Measurements from ENCODE around the gene S1PR5.
"Not testable (repeated sequence)": the region's sequence is repeated elsewhere in the genome, so short reads cannot be mapped to it uniquely, and the experiment has no call there.

The S1PR5 gene

DNA sequence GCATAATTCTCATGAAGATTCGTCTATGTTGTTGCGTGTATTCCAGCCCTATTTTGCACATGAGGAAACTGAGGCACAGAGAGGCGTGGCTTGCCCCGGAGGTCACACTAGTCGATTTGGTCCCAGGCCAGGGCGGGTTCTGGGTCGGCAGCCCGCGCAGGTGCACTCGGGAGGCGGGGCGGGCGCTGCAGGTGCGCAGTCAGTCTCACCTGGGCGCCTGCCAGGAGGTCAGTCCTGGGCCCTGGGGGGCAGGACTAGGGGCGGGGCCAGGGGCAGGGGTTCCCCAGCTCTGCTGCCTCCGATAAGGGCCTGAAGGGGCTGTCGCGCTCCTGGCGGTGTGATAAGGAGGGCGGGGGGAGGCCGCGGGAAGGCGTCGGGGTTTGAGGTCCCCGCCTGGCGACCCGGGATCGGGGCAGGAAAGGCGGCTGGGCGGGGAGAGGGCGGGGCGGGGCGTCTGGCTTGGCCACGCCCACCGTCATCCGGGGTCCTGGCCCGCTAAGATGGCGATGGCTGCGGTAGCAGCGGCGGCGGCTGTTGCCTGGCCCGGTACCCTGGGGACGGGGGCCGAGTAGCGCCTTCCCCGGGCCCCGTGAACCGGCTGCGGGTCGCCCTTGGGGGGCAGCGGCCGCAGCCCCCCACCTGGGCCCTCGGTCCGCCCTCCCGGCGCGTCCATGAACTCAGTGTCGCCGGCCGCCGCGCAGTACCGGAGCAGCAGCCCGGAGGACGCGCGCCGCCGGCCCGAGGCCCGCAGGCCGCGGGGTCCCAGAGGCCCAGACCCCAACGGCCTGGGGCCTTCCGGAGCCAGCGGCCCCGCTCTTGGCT, 26.4 kb upstream of the S1PR5 start, which contains the start of gene ATG4D:
ATG4D (plus strand) TSS at position 485 of the 822 bp plus-strand sequence; CDS start at position 672, 187 bp downstream.
- peak; percentile 35 for DNase-seq
- Histone ChIP-seq H3K4me3 (ENCODE audit: low read depth, low read length) (peak within 1 kb of the TSS; percentile 74), H3K27me3 (replicated peaks) (no peaks in the 10 kb centered on the region), H3K36me3 (replicated peaks) (peaks cover 7% of the 10 kb centered on the region), H3K27ac (peak within 1 kb of the TSS; percentile 65)
- in situ Hi-C loops (cut with HindIII; ENCODE audit: low pct_ligation_motif_present, low sequenced_read_pairs): no loop called here
- TF ChIP-seq, protein P1, sequence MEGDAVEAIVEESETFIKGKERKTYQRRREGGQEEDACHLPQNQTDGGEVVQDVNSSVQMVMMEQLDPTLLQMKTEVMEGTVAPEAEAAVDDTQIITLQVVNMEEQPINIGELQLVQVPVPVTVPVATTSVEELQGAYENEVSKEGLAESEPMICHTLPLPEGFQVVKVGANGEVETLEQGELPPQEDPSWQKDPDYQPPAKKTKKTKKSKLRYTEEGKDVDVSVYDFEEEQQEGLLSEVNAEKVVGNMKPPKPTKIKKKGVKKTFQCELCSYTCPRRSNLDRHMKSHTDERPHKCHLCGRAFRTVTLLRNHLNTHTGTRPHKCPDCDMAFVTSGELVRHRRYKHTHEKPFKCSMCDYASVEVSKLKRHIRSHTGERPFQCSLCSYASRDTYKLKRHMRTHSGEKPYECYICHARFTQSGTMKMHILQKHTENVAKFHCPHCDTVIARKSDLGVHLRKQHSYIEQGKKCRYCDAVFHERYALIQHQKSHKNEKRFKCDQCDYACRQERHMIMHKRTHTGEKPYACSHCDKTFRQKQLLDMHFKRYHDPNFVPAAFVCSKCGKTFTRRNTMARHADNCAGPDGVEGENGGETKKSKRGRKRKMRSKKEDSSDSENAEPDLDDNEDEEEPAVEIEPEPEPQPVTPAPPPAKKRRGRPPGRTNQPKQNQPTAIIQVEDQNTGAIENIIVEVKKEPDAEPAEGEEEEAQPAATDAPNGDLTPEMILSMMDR (IDR thresholded peaks at IDR 0.05; ENCODE audit: low read depth, low read length, missing control alignments): no peak

DNA sequence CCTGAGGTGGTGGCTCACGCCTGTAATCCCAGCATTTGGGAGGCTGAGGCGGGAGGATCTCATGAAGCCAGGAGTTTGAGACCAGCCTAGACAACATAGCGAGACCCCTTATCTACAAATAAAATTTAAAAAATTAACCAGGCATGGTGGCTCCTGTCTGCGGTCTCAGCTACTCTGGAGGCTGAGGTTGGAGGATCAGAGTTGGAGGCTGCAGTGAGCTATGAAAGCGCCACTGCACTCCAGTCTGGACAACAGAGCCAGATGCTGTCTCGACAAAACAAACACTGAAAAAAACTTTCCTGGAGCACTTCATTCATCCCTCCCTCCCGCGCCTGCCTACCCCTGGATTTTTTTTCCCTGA, 25.8 kb upstream of the S1PR5 start:
- TF ChIP-seq, protein P1 (IDR thresholded peaks at IDR 0.05; ENCODE audit: low read depth, low read length, missing control alignments): no peak

DNA sequence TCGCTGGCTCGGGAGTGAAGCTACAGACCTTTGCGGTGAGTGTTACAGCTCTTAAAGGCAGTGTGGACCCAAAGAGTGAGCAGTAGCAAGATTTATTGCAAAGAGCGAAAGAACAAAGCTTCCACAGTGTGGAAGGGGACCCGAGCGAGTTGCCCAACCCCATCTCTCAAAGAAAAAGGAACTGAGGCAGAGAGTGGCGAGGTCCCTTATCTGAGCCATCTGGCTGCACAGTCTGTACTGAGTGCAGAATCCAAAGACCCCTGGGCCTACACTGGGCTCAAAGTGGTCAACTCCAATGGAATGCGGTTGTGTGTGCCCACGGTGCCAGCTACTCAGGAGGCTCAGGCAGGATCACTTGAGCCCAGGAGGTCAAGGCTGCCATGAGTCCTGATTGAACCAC, 21.8 kb upstream of the S1PR5 start:
- H3K4me3 ChIP-seq (ENCODE audit: low read depth, low read length); H3K27me3 ChIP-seq (replicated peaks); DNase-seq; H3K36me3 ChIP-seq (replicated peaks); in situ Hi-C loops (cut with HindIII; ENCODE audit: low pct_ligation_motif_present, low sequenced_read_pairs); H3K27ac ChIP-seq: not testable (repeated sequence)

More for the DNA sequence above, 25.8 kb upstream of the S1PR5 start:
- no peak for DNase-seq
- in situ Hi-C loops (cut with HindIII; ENCODE audit: low pct_ligation_motif_present, low sequenced_read_pairs): no loop called here
- H3K4me3 ChIP-seq (ENCODE audit: low read depth, low read length): no peak overlapping the region
- H3K27ac ChIP-seq: no peak overlapping the region
- H3K36me3 ChIP-seq (replicated peaks): peaks cover 7% of the 10 kb centered on the region
- H3K27me3 ChIP-seq (replicated peaks): no peaks in the 10 kb centered on the region

DNA sequence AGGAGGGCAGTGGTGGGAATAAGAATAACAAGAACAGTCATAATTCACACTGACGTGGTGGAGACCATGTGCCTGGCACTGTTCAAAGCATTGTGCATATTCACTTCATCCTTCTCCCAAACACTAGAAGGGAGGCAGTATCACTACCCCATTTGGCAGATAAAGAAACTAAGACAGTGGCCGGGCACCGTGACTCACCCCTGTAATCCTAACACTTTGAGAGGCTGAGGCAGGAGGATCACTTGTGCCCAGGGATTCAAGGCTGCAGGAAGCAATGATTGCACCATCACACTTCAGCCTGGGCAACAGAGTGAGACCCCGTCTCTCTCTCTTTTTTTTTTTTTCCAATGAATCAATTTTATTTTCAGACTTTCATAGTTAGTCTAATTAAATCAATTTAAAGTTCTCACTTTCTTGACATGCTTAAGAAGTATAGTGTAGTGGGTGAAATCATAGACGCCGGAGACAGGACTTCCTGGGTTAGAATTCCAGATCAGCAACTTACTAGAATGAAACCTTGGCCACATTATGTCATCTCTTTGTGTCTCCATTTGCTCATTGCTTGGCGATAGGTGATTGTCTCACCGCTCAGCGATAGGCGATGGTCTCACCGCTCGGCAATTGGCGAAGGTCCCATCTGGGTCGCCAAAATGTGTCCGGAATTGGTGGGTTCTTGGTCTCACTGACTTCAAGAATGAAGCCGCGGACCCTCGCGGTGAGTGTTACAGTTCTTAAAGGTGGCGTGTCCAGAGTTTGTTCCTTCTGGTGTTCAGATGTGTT, 21.1 kb upstream of the S1PR5 start:
- no peaks in the 10 kb centered on the region for H3K27me3 ChIP-seq (replicated peaks)
- TF ChIP-seq, protein P1 (IDR thresholded peaks at IDR 0.05; ENCODE audit: low read depth, low read length, missing control alignments): no peak
- H3K4me3 ChIP-seq (ENCODE audit: low read depth, low read length): no peak overlapping the region
- no peaks in the 10 kb centered on the region for H3K36me3 ChIP-seq (replicated peaks)
- in situ Hi-C loops (cut with HindIII; ENCODE audit: low pct_ligation_motif_present, low sequenced_read_pairs): no loop called here
- H3K27ac ChIP-seq: no peak overlapping the region
- no peak for DNase-seq

DNA sequence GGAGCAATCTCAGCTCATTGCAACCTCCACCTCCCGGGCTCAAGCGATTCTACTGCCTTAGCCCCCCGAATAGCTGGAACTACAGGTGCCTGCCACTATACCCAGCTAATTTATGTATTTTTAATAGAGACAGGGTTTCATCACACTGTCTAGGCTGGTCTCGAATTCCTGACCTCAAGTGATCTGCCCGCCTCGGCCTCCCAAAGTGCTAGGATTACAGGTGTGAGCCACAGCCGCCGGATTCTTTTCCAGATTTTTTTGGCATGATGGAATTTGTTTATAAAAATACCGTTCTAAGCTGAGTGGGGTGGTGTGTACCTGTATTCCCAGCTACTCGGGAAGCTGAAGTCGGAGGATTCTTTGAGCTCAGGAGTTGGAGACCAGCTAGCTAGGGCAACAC, 20.4 kb upstream of the S1PR5 start:
- Histone ChIP-seq H3K4me3 (ENCODE audit: low read depth, low read length) (no peak overlapping the region), H3K27me3 (replicated peaks) (no peaks in the 10 kb centered on the region), H3K36me3 (replicated peaks) (no peaks in the 10 kb centered on the region), H3K27ac (no peak overlapping the region)
- in situ Hi-C loops (cut with HindIII; ENCODE audit: low pct_ligation_motif_present, low sequenced_read_pairs): no loop called here
- TF ChIP-seq, protein P1 (IDR thresholded peaks at IDR 0.05; ENCODE audit: low read depth, low read length, missing control alignments): no peak
- DNase-seq: no peak

DNA sequence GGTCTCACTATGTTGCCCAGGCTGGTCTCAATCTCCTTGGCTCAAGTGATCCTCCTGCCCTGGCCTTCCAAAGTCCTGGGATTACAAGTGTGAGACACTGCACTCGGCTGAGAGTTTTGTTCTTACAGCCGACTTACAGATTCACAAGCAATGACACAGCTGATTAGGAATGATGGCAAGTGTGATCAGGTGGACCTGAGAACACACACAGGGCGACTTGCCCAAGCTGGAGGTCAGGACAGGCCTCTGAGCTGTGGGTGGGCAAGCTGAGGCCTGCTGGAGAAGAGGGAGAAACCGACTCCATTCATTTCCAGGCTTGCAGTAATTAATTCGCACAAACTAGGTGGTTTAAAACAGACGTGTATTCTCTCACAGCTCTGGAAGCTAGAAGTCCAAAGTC, 18.4 kb upstream of the S1PR5 start:
- Histone ChIP-seq H3K4me3 (ENCODE audit: low read depth, low read length) (no peak overlapping the region), H3K27ac (no peak overlapping the region), H3K36me3 (replicated peaks) (no peaks in the 10 kb centered on the region), H3K27me3 (replicated peaks) (no peaks in the 10 kb centered on the region)
- no peak for DNase-seq
- in situ Hi-C loops (cut with HindIII; ENCODE audit: low pct_ligation_motif_present, low sequenced_read_pairs): no loop called here
- TF ChIP-seq, protein P1 (IDR thresholded peaks at IDR 0.05; ENCODE audit: low read depth, low read length, missing control alignments): no peak

Data from brain microvascular endothelial cell (primary cell).